ENCODE measurements around the gene RIC8B.
A peak's percentile ranks its signal among the peaks of the same experiment; 100 is the strongest.

The RIC8B gene

GRCh38 chr12:106801830-106802533 is 27.5 kb downstream of the RIC8B start:
- DNase-seq: no peak

GRCh38 chr12:106804668-106805067 is 30.2 kb downstream of the RIC8B start:
- DNase-seq: no peak

GRCh38 chr12:106814714-106815113 is 40.2 kb downstream of the RIC8B start:
- DNase-seq: no peak

GRCh38 chr12:106815741-106816140 is 41.3 kb downstream of the RIC8B start:
- DNase-seq: no peak

GRCh38 chr12:106816231-106816630 is 41.7 kb downstream of the RIC8B start:
- DNase-seq: no peak

GRCh38 chr12:106819991-106820390 is 45.5 kb downstream of the RIC8B start:
- no peak for DNase-seq

- DNase-seq: no peak
Observed at GRCh38 chr12:106831699-106832098, 57.2 kb downstream of the RIC8B start.

GRCh38 chr12:106837782-106838181 is 63.3 kb downstream of the RIC8B start:
- DNase-seq: no peak

GRCh38 chr12:106839333-106839732 is 64.9 kb downstream of the RIC8B start:
- no peak for DNase-seq

- no peak for DNase-seq
Observed at GRCh38 chr12:106840243-106840642, 65.8 kb downstream of the RIC8B start.

GRCh38 chr12:106841510-106842302 is 67.2 kb downstream of the RIC8B start:
- DNase-seq: peak; percentile 43

GRCh38 chr12:106845902-106846301 is 71.4 kb downstream of the RIC8B start:
- no peak for DNase-seq

GRCh38 chr12:106847861-106848260 is 73.4 kb downstream of the RIC8B start:
- DNase-seq: no peak

- no peak for DNase-seq
Observed at GRCh38 chr12:106851306-106851705, 76.8 kb downstream of the RIC8B start.

GRCh38 chr12:106854723-106855122 is 80.2 kb downstream of the RIC8B start:
- no peak for DNase-seq

- no peak for DNase-seq
Observed at GRCh38 chr12:106855221-106855758, 80.8 kb downstream of the RIC8B start.

GRCh38 chr12:106861984-106862916 is 87.8 kb downstream of the RIC8B start:
- no peak for DNase-seq

GRCh38 chr12:106863189-106863588 is 88.7 kb downstream of the RIC8B start:
- DNase-seq: no peak

GRCh38 chr12:106865683-106866082 is 91.2 kb downstream of the RIC8B start:
- DNase-seq: no peak

- no peak for DNase-seq
Observed at GRCh38 chr12:106866426-106867080, 92.1 kb downstream of the RIC8B start.

- DNase-seq: peak; percentile 28
Observed at GRCh38 chr12:106867651-106868050, 93.2 kb downstream of the RIC8B start.

- no peak for DNase-seq
Observed at GRCh38 chr12:106868982-106869700, 94.7 kb downstream of the RIC8B start.
